ENCODE measurements around the gene C10orf143.
"Not testable (repeated sequence)": the region's sequence is repeated elsewhere in the genome, so short reads cannot be mapped to it uniquely, and the experiment has no call there.

C10orf143 gene

GRCh38 chr10:130136226-130137089 is 25.8 kb upstream of the C10orf143 start, which contains the start of gene GLRX3:
Gene GLRX3 (plus strand): TSS chr10:130136391. CDS start chr10:130136421, 30 bp downstream.
- Histone ChIP-seq H3K9ac (ENCODE audit: low read length) (peak within 1 kb of the TSS; percentile 80), H3K4me3 (ENCODE audit: low read depth, low read length) (peak within 1 kb of the TSS; percentile 97), H3K36me3 (ENCODE audit: control insufficient read depth, insufficient read depth, low read length) (peaks cover 2% of the 10 kb centered on the region; the same call in 1 of the 2 replicates), H3K27me3 (ENCODE audit: control insufficient read depth, insufficient read depth, low read length) (no peaks in the 10 kb centered on the region), H3K4me1 (ENCODE audit: control insufficient read depth, insufficient read depth, low read length) (peaks cover 15% of the 10 kb centered on the region), H3K9me3 (ENCODE audit: control insufficient read depth, insufficient read depth, low read depth, low read length) (no peaks in the 10 kb centered on the region), H3K27ac (ENCODE audit: low read depth, low read length) (peak within 1 kb of the TSS; percentile 93; the same call in 1 of the 2 replicates)

- Histone ChIP-seq H3K9me3 (ENCODE audit: control insufficient read depth, insufficient read depth, low read depth, low read length) (no peaks in the 10 kb centered on the region), H3K36me3 (ENCODE audit: control insufficient read depth, insufficient read depth, low read length) (no peaks in the 10 kb centered on the region; the same call in 1 of the 2 replicates), H3K27me3 (ENCODE audit: control insufficient read depth, insufficient read depth, low read length) (no peaks in the 10 kb centered on the region), H3K27ac (ENCODE audit: low read depth, low read length) (peak overlapping the region; percentile 93; the same call in 1 of the 2 replicates), H3K9ac (ENCODE audit: low read length) (peak overlapping the region; percentile 79), H3K4me3 (ENCODE audit: low read depth, low read length) (peak overlapping the region; percentile 97), H3K4me1 (ENCODE audit: control insufficient read depth, insufficient read depth, low read length) (peaks cover 13% of the 10 kb centered on the region; the same call in 1 of the 2 replicates)
Observed at GRCh38 chr10:130135676-130136225, 25.1 kb upstream of the C10orf143 start.

- peaks cover 4% of the 10 kb centered on the region for H3K4me1 ChIP-seq (ENCODE audit: control insufficient read depth, insufficient read depth, low read length)
- H3K27ac ChIP-seq (ENCODE audit: low read depth, low read length) = no peak overlapping the region
- no peaks in the 10 kb centered on the region for H3K36me3 ChIP-seq (ENCODE audit: control insufficient read depth, insufficient read depth, low read length)
- H3K27me3 ChIP-seq (ENCODE audit: control insufficient read depth, insufficient read depth, low read length) = no peaks in the 10 kb centered on the region
- no peak overlapping the region for H3K9ac ChIP-seq (ENCODE audit: low read length)
- H3K4me3 ChIP-seq (ENCODE audit: low read depth, low read length) = no peak overlapping the region
- no peaks in the 10 kb centered on the region for H3K9me3 ChIP-seq (ENCODE audit: control insufficient read depth, insufficient read depth, low read depth, low read length)
Observed at GRCh38 chr10:130128922-130129321, 18.3 kb upstream of the C10orf143 start.

- Histone ChIP-seq H3K27ac (ENCODE audit: low read depth, low read length) (no peak overlapping the region), H3K4me1 (ENCODE audit: control insufficient read depth, insufficient read depth, low read length) (peaks cover 4% of the 10 kb centered on the region)
Observed at GRCh38 chr10:130128062-130128781, 17.6 kb upstream of the C10orf143 start.

GRCh38 chr10:130127364-130128061 is 16.9 kb upstream of the C10orf143 start:
- Histone ChIP-seq H3K9ac (ENCODE audit: low read length) (no peak overlapping the region), H3K27me3 (ENCODE audit: control insufficient read depth, insufficient read depth, low read length) (no peaks in the 10 kb centered on the region), H3K4me1 (ENCODE audit: control insufficient read depth, insufficient read depth, low read length) (peaks cover 4% of the 10 kb centered on the region), H3K36me3 (ENCODE audit: control insufficient read depth, insufficient read depth, low read length) (no peaks in the 10 kb centered on the region), H3K27ac (ENCODE audit: low read depth, low read length) (no peak overlapping the region), H3K9me3 (ENCODE audit: control insufficient read depth, insufficient read depth, low read depth, low read length) (no peaks in the 10 kb centered on the region), H3K4me3 (ENCODE audit: low read depth, low read length) (no peak overlapping the region)

More at GRCh38 chr10:130128062-130128781, 17.6 kb upstream of the C10orf143 start:
- no peaks in the 10 kb centered on the region for H3K9me3 ChIP-seq (ENCODE audit: control insufficient read depth, insufficient read depth, low read depth, low read length)
- H3K27me3 ChIP-seq (ENCODE audit: control insufficient read depth, insufficient read depth, low read length) = no peaks in the 10 kb centered on the region
- no peaks in the 10 kb centered on the region for H3K36me3 ChIP-seq (ENCODE audit: control insufficient read depth, insufficient read depth, low read length)
- H3K4me3 ChIP-seq (ENCODE audit: low read depth, low read length) = no peak overlapping the region
- H3K9ac ChIP-seq (ENCODE audit: low read length) = no peak overlapping the region

- Histone ChIP-seq H3K4me1 (ENCODE audit: control insufficient read depth, insufficient read depth, low read length) (no peaks in the 10 kb centered on the region), H3K27me3 (ENCODE audit: control insufficient read depth, insufficient read depth, low read length) (no peaks in the 10 kb centered on the region), H3K4me3 (ENCODE audit: low read depth, low read length) (no peak overlapping the region), H3K9ac (ENCODE audit: low read length) (no peak overlapping the region), H3K9me3 (ENCODE audit: control insufficient read depth, insufficient read depth, low read depth, low read length) (peaks cover 13% of the 10 kb centered on the region), H3K27ac (ENCODE audit: low read depth, low read length) (no peak overlapping the region), H3K36me3 (ENCODE audit: control insufficient read depth, insufficient read depth, low read length) (no peaks in the 10 kb centered on the region)
Observed at GRCh38 chr10:130121486-130122079, 11.0 kb upstream of the C10orf143 start.

- H3K27me3 ChIP-seq (ENCODE audit: control insufficient read depth, insufficient read depth, low read length); H3K4me1 ChIP-seq (ENCODE audit: control insufficient read depth, insufficient read depth, low read length); H3K36me3 ChIP-seq (ENCODE audit: control insufficient read depth, insufficient read depth, low read length); H3K27ac ChIP-seq (ENCODE audit: low read depth, low read length); H3K4me3 ChIP-seq (ENCODE audit: low read depth, low read length); H3K9ac ChIP-seq (ENCODE audit: low read length): not testable (repeated sequence)
- H3K9me3 ChIP-seq (ENCODE audit: control insufficient read depth, insufficient read depth, low read depth, low read length) = peaks cover 29% of the 10 kb centered on the region
Observed at GRCh38 chr10:130117535-130117934, 6.9 kb upstream of the C10orf143 start.

GRCh38 chr10:130116942-130117341 is 6.3 kb upstream of the C10orf143 start:
- H3K36me3 ChIP-seq (ENCODE audit: control insufficient read depth, insufficient read depth, low read length); H3K9ac ChIP-seq (ENCODE audit: low read length); H3K4me3 ChIP-seq (ENCODE audit: low read depth, low read length); H3K4me1 ChIP-seq (ENCODE audit: control insufficient read depth, insufficient read depth, low read length); H3K27me3 ChIP-seq (ENCODE audit: control insufficient read depth, insufficient read depth, low read length); H3K27ac ChIP-seq (ENCODE audit: low read depth, low read length): not testable (repeated sequence)
- peaks cover 35% of the 10 kb centered on the region for H3K9me3 ChIP-seq (ENCODE audit: control insufficient read depth, insufficient read depth, low read depth, low read length)

- H3K4me3 ChIP-seq (ENCODE audit: low read depth, low read length) = no peak overlapping the region
- H3K9me3 ChIP-seq (ENCODE audit: control insufficient read depth, insufficient read depth, low read depth, low read length) = peaks cover 26% of the 10 kb centered on the region
- H3K36me3 ChIP-seq (ENCODE audit: control insufficient read depth, insufficient read depth, low read length) = no peaks in the 10 kb centered on the region
Observed at GRCh38 chr10:130112821-130113220, 2.2 kb upstream of the C10orf143 start.

GRCh38 chr10:130111852-130112180 is 1.2 kb upstream of the C10orf143 start:
- Histone ChIP-seq H3K27me3 (ENCODE audit: control insufficient read depth, insufficient read depth, low read length) (no peaks in the 10 kb centered on the region), H3K4me3 (ENCODE audit: low read depth, low read length) (peak overlapping the region; percentile 91), H3K4me1 (ENCODE audit: control insufficient read depth, insufficient read depth, low read length) (peaks cover 12% of the 10 kb centered on the region), H3K36me3 (ENCODE audit: control insufficient read depth, insufficient read depth, low read length) (no peaks in the 10 kb centered on the region), H3K9me3 (ENCODE audit: control insufficient read depth, insufficient read depth, low read depth, low read length) (peaks cover 22% of the 10 kb centered on the region), H3K9ac (ENCODE audit: low read length) (no peak overlapping the region), H3K27ac (ENCODE audit: low read depth, low read length) (no peak overlapping the region)

More at GRCh38 chr10:130112821-130113220, 2.2 kb upstream of the C10orf143 start:
- Histone ChIP-seq H3K27ac (ENCODE audit: low read depth, low read length) (no peak overlapping the region), H3K9ac (ENCODE audit: low read length) (no peak overlapping the region), H3K4me1 (ENCODE audit: control insufficient read depth, insufficient read depth, low read length) (peaks cover 12% of the 10 kb centered on the region), H3K27me3 (ENCODE audit: control insufficient read depth, insufficient read depth, low read length) (no peaks in the 10 kb centered on the region)
